Mesenchymal stem cell (in vitro differentiated cells and primary cell): ENCODE results near the gene GNAO1.
A peak's percentile ranks its signal among the peaks of the same experiment; 100 is the strongest.

ENCODE experiments used
- DNase-seq: peaks from one replicate; pipeline ENCODE4 v3.0.0-alpha.2; 2013
- H2AFZ ChIP-seq: one replicate; pipeline ENCODE4 v1.6.1; 2013; ENCODE audit warnings: low read depth, mild to moderate bottlenecking, control low read depth, inconsistent platforms, low read length, moderate library complexity
- H2AK5ac ChIP-seq: 2 replicates; pipeline ENCODE4 v1.6.1; 2013; ENCODE audit warnings: low read length, moderate library complexity, mild to moderate bottlenecking, inconsistent platforms; ENCODE audit not compliant: severe bottlenecking
- H2BK120ac ChIP-seq: one replicate; pipeline ENCODE4 v1.6.1; 2013; ENCODE audit warnings: low read depth, mild to moderate bottlenecking, inconsistent platforms, low read length, moderate library complexity
- H2BK12ac ChIP-seq, 2 experiments: one replicate each; pipeline ENCODE4 v1.6.1; 2013; ENCODE audit warnings: inconsistent platforms in 2 of 2, low read length in 2 of 2, mild to moderate bottlenecking in 2 of 2, moderate library complexity in 2 of 2, control low read depth in 1 of 2
- H2BK15ac ChIP-seq: one replicate; pipeline ENCODE4 v1.6.1; 2013; ENCODE audit warnings: mild to moderate bottlenecking, low read depth, inconsistent platforms; ENCODE audit not compliant: poor library complexity, severe bottlenecking
- H2BK5ac ChIP-seq: 2 replicates; pipeline ENCODE4 v1.6.1; 2013; ENCODE audit warnings: low read depth, mild to moderate bottlenecking, low read length, control low read depth, inconsistent platforms; ENCODE audit not compliant: poor library complexity, severe bottlenecking
- H3K14ac ChIP-seq, 2 experiments: one replicate each; pipeline ENCODE4 v1.6.1; 2013; ENCODE audit warnings: inconsistent platforms in 2 of 2, low read length in 2 of 2, control low read depth in 1 of 2, mild to moderate bottlenecking in 1 of 2, moderate library complexity in 1 of 2
- H3K18ac ChIP-seq, 2 experiments: one replicate each; pipeline ENCODE4 v1.6.1; 2013; ENCODE audit warnings: inconsistent platforms in 2 of 2, low read length in 2 of 2, control low read depth in 1 of 2, low read depth in 1 of 2, mild to moderate bottlenecking in 1 of 2
- H3K23ac ChIP-seq, 2 experiments: one replicate each; pipeline ENCODE4 v1.6.1; 2013; ENCODE audit warnings: inconsistent platforms in 2 of 2, low read length in 2 of 2, mild to moderate bottlenecking in 2 of 2, moderate library complexity in 2 of 2, control low read depth in 1 of 2
- H3K27ac ChIP-seq: 2 replicates; pipeline ENCODE4 v1.5.1; 2013; ENCODE audit warnings: mild to moderate bottlenecking, moderate library complexity, low read length, control low read depth, inconsistent platforms; ENCODE audit not compliant: poor library complexity, severe bottlenecking
- H3K27me3 ChIP-seq, 2 experiments: 2 replicates each; pipeline versions ENCODE4 v1.6.1 to v1.7.0; 2013; ENCODE audit warnings: low read length in 2 of 2, mild to moderate bottlenecking in 2 of 2, moderate library complexity in 2 of 2, control low read depth in 1 of 2, inconsistent platforms in 1 of 2; ENCODE audit not compliant: control insufficient read depth in 1 of 2, insufficient read depth in 1 of 2
- H3K36me3 ChIP-seq, 2 experiments: 2 replicates each; pipeline versions ENCODE4 v1.6.1 to v1.7.0; 2013; ENCODE audit warnings: low read length in 2 of 2, control low read depth in 1 of 2, inconsistent platforms in 1 of 2, low read depth in 1 of 2, mild to moderate bottlenecking in 1 of 2; ENCODE audit not compliant: insufficient read depth in 2 of 2, control insufficient read depth in 1 of 2
- H3K4ac ChIP-seq, 2 experiments: one replicate each; pipeline ENCODE4 v1.6.1; 2013; ENCODE audit warnings: inconsistent platforms in 2 of 2, low read length in 2 of 2, mild to moderate bottlenecking in 2 of 2, moderate library complexity in 2 of 2, control low read depth in 1 of 2, low read depth in 1 of 2
- H3K4me1 ChIP-seq: 2 replicates; pipeline ENCODE4 v1.6.1; 2013; ENCODE audit warnings: low read depth, low read length, control low read depth; ENCODE audit not compliant: control insufficient read depth, insufficient read depth
- H3K4me2 ChIP-seq: 2 replicates; pipeline ENCODE4 v1.6.1; 2013; ENCODE audit warnings: low read length, mild to moderate bottlenecking, inconsistent platforms; ENCODE audit not compliant: poor library complexity, severe bottlenecking
- H3K4me3 ChIP-seq, 2 experiments: 2 replicates each; pipeline versions ENCODE4 v1.5.1 to v1.7.0; 2013; ENCODE audit warnings: low read length in 2 of 2, mild to moderate bottlenecking in 2 of 2, control low read depth in 1 of 2, low read depth in 1 of 2; ENCODE audit not compliant: insufficient read depth in 1 of 2
- H3K79me1 ChIP-seq: replicated peaks from 2 replicates; pipeline ENCODE4 v1.6.1; 2013; ENCODE audit warnings: mild to moderate bottlenecking, control low read depth, low read length, inconsistent platforms; ENCODE audit not compliant: poor library complexity, severe bottlenecking
- H3K9ac ChIP-seq: 2 replicates; pipeline ENCODE4 v1.7.0; 2013; ENCODE audit warnings: mild to moderate bottlenecking, low read length, moderate library complexity
- H3K9me3 ChIP-seq: 2 replicates; pipeline ENCODE4 v1.7.0; 2013; ENCODE audit warnings: mild to moderate bottlenecking, low read length; ENCODE audit not compliant: control insufficient read depth
- H4K8ac ChIP-seq: one replicate; pipeline ENCODE4 v1.6.1; 2013; ENCODE audit warnings: inconsistent platforms, mild to moderate bottlenecking, low read length, moderate library complexity
- H4K91ac ChIP-seq: one replicate; pipeline ENCODE4 v1.6.1; 2013; ENCODE audit warnings: mild to moderate bottlenecking, low read length, inconsistent platforms
- WGBS: methylation state at CpG from one replicate; pipeline ENCODE4 v1.1.7; 2013; ENCODE audit warnings: mixed read lengths; 5-methylcytosine and 5-hydroxymethylcytosine counted together

GNAO1 gene

DNA sequence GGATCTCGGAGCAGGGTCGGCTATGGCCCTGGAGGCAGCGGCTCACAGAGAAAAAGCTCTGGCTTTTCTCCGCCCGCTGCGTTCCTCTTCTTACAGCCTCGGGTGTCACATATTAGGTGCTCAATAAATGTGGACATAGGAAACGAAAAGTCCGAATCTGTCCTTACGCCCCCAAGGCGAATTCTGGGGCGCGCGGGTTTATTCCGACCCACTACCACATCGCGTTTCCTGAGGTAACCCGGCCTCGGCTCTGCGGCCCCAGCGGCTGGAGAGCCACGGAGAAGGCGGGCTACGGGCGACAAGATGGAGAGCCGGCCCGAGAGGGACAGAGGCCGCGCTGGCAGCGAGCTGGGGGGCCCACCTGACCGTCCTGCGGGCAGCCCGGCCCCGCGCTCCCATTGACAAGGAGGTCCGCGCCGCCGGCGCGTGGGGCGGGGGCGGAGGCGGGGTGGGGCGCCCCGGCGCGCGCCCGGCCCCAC, 573 bp upstream of the GNAO1 start:
- Histone ChIP-seq H2AK5ac (no peak overlapping the region), H2BK120ac (no peak overlapping the region), H2BK5ac (no peak overlapping the region), H3K14ac (peak overlapping the region in 1 of 2 experiments; percentile 84), H3K4ac (no peak overlapping the region), H3K27me3 (peaks cover 63 to 64% of the 10 kb centered on the region in 2 experiments), H3K4me2 (peak overlapping the region; percentile 92), H3K4me3 (peak overlapping the region; percentile 54 to 71), H2AFZ (peak overlapping the region; percentile 27), H3K4me1 (peaks cover 17% of the 10 kb centered on the region), H3K9ac (peak overlapping the region; percentile 16), H4K91ac (no peak overlapping the region), H3K27ac (no peak overlapping the region), H2BK15ac (no peak overlapping the region), H3K36me3 (peaks cover 0 to 3% of the 10 kb centered on the region in 2 experiments), H4K8ac (no peak overlapping the region), H3K9me3 (no peaks in the 10 kb centered on the region), H2BK12ac (no peak overlapping the region), H3K79me1 (no peaks in the 10 kb centered on the region), H3K23ac (peak overlapping the region in 1 of 2 experiments; percentile 79), H3K18ac (no peak overlapping the region)
- DNase-seq, result peak; percentile 26
- 1% methylated on average over 27 of the region's 50 CpGs for WGBS

DNA sequence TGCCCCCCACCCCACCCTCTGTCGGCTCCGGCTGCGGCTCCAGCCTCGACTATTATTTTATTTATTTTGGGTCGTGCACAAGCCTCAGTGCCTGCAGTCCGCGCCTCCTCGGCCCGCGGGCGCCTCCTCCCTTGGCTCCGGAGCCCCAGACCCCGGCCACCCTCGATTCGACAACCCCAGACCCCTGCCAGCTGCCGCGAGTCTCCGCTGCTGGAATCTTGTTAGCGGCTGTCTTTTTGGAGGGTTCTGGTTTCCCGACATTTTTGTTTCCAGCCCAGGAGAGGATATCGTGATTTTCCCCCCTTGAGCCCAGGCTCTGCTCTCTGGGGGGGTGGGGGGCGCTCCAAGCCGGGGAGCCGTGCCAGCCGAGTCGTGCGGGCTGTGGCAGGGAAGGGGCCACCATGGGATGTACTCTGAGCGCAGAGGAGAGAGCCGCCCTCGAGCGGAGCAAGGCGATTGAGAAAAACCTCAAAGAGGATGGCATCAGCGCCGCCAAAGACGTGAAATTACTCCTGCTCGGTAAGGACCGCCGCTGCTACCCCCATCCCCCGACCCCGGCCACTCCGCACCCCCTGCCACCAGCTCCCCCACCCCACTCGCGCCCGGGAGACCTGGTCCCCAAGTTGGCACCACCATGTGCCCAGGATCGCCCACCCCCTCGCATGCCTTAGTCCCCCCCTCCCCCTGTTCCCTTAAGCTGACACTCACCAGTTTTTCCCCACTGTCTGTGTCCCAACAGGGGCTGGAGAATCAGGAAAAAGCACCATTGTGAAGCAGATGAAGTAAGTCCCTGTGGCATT, 746 bp downstream of the GNAO1 start:
- Histone ChIP-seq H3K9me3 (no peaks in the 10 kb centered on the region), H3K18ac (no peak overlapping the region), H3K79me1 (no peaks in the 10 kb centered on the region), H2AFZ (no peak overlapping the region), H2BK120ac (no peak overlapping the region), H3K14ac (no peak overlapping the region), H2BK5ac (no peak overlapping the region), H3K4me3 (peak overlapping the region in 1 of 2 experiments; percentile 54), H3K36me3 (peaks cover 0 to 3% of the 10 kb centered on the region in 2 experiments), H3K4ac (no peak overlapping the region), H3K4me1 (peaks cover 17% of the 10 kb centered on the region), H3K27ac (no peak overlapping the region), H2AK5ac (no peak overlapping the region), H2BK15ac (no peak overlapping the region), H3K27me3 (peaks cover 74 to 75% of the 10 kb centered on the region in 2 experiments), H3K23ac (no peak overlapping the region), H3K4me2 (peak overlapping the region; percentile 51), H4K91ac (no peak overlapping the region), H2BK12ac (no peak overlapping the region), H3K9ac (no peak overlapping the region), H4K8ac (no peak overlapping the region)
- no peak for DNase-seq
- under 1% methylated on average over 42 of the region's 46 CpGs for WGBS

DNA sequence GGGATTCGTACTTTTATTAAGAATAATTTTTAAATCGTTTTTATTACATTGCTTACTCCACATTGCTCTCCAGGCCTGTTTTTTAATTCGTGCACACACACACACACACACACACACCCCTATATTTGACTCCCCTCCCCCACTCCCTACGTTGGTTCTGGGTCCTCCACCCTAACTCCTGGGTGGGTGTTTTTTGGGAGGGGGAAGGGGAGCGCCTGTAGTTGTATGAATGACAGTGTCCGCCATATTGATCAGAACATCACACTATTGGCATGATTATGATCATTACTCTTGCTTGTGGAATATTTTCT, 1.3 kb downstream of the GNAO1 start:
- Histone ChIP-seq H4K91ac (no peak overlapping the region), H2AFZ (no peak overlapping the region), H3K36me3 (peaks cover 0 to 3% of the 10 kb centered on the region in 2 experiments), H3K79me1 (no peaks in the 10 kb centered on the region), H3K18ac (no peak overlapping the region), H3K27ac (no peak overlapping the region), H3K9ac (no peak overlapping the region), H4K8ac (no peak overlapping the region), H2BK15ac (no peak overlapping the region), H3K27me3 (peaks cover 79 to 81% of the 10 kb centered on the region in 2 experiments), H3K23ac (no peak overlapping the region), H3K14ac (no peak overlapping the region), H2BK5ac (no peak overlapping the region), H2AK5ac (no peak overlapping the region), H3K4me1 (peaks cover 17% of the 10 kb centered on the region), H3K4ac (no peak overlapping the region), H3K9me3 (no peaks in the 10 kb centered on the region), H3K4me2 (no peak overlapping the region), H2BK12ac (no peak overlapping the region), H2BK120ac (no peak overlapping the region), H3K4me3 (no peak overlapping the region)
- WGBS, result no CpG with 5 or more reads among the region's 6 CpGs
- no peak for DNase-seq

DNA sequence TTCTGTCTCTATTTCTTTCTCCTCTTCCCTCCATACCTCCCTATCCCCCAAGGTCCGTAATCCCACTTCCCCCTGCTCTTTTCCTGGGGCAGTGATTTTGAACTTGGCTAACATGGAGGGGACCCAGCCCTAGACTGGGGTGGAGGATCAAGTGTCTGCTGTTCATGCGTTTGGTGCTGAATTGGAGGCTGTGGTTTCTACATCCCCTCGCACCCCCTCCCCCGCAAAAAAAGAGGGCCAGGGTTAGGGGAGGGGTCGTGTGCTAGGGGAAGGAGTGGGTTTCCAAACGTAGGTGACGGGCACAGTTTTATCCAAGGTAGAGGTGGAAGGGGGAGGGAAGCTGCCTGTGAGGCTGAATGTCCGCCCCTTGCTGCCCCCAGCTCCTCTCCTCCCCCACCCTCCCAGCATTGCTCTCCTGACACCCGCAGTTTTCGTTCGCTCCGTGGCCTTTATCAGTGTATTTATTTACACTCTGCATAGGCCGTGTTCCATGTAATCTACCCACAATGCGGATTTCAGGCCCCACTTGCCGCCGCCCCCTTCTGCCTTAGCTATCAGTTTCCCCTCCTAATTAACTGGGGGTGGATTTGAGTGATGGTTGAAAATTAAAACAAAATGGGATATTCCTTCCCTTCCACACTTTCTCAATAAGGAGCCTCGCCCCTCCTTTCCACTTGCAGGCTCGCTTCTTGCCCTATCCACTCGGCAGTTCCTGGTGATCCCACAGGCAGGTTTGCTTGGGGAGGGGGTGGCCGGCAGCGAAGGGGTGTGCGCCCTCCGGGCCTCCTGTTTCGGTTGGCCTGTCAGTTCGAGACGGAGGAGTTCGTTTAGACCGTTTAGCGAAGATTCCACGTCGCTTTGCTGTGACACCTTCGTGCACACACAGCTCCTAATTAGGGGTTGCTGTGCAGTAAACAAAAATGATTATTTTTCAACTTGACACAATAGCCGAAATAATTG, 2.0 kb downstream of the GNAO1 start:
- Histone ChIP-seq H3K9ac (no peak overlapping the region), H2BK12ac (no peak overlapping the region), H2AFZ (no peak overlapping the region), H3K36me3 (peaks cover 0 to 3% of the 10 kb centered on the region in 2 experiments), H3K4me3 (no peak overlapping the region), H3K9me3 (no peaks in the 10 kb centered on the region), H2BK15ac (no peak overlapping the region), H4K8ac (no peak overlapping the region), H3K27ac (no peak overlapping the region), H4K91ac (no peak overlapping the region), H3K27me3 (peaks cover 85 to 88% of the 10 kb centered on the region in 2 experiments), H3K23ac (no peak overlapping the region), H2BK120ac (no peak overlapping the region), H2BK5ac (no peak overlapping the region), H2AK5ac (no peak overlapping the region), H3K18ac (no peak overlapping the region), H3K14ac (no peak overlapping the region), H3K4ac (no peak overlapping the region), H3K4me1 (peaks cover 17% of the 10 kb centered on the region), H3K4me2 (no peak overlapping the region), H3K79me1 (no peaks in the 10 kb centered on the region)
- 18% methylated on average over 19 of the region's 33 CpGs for WGBS
- no peak for DNase-seq
